Activated CD4-positive, CD25-positive, alpha-beta regulatory T cell (primary cell): ENCODE results near the gene APOC3.

Source experiments
- DNase-seq, 4 experiments: peaks; one replicate each; lab custom pipeline; 2025; lab: John Stamatoyannopoulos, UW

APOC3 gene

DNA sequence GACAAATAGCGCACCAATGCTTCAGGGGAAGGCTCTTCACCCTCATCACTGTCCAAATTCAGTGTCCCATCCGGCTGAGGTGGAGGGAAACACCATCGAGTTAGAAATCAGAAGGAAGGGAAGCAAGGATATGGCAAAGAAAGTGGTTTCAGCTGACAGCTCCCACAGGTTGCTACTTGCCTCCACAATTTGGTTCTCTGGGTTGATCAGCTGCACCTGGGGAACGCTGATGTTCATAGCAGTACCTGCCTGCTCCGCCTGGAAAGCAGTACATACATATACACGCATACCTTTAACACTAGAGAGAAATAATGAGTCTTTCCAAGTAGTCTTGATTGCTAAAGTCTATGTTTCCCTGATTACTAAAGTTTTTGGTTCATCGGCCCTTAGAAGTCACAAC, 45.5 kb downstream of the APOC3 start:
- no peak for DNase-seq

- no peak for DNase-seq
Observed at GRCh38 chr11:116876656-116877055, 46.9 kb downstream of the APOC3 start.

DNA sequence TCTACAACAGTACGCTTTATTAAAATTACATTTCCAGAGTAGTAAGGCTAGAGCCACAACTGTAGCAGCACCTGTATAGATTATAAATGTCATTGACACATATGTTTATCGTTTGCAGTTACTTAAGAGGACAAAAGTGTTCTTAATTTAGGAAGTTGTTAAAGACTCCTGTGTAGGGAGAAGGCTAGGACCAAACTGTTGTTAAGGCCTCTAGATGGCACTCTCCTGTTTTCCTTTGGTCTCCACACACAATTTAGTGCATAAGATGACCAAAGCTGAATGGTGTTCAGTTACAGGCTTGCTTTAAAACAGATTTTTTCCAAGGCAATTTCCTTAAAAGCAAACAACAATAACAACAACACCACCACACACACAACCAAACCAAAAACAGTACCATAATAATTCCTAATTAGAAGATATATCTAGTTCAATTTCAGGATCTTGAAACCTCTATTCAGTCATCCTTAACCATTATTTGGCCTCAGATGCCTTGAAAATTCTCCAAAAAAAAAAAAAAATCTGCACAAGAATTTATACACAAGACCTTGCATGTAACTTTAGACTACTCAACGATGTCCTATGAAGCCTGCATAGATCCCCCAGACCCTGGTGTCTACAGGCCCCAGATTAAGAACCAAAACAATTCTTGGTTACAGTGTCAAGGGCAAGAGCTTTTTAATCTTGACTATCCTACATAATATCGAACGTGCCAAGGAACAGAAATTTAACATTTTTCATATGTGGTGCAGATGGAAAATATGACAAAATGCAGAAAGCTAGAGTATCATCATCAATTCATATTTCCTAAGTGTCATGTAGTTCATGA, 50.3 kb downstream of the APOC3 start:
- DNase-seq = no peak

- no peak for DNase-seq
Observed at GRCh38 chr11:116881143-116881542, 51.4 kb downstream of the APOC3 start.

DNA sequence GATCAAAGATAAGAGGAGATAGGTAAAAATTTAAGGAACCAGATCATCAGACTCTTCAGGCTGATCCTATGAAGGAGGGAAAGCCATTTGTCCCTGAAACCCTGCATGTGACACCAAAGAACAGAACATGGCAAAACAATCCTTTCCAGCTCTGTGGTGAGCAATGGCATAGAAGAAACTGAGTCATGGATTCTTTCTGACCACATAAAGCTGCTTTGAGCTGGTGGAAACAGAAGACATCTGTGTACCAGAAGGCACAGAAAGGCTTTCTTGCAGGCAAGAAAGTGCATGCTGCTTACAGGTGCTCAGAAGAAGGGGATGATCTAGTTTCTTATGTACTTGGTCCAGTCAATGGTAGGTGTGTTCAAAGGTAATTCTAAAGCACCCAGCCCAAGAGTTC, 52.7 kb downstream of the APOC3 start:
- DNase-seq = no peak
